ENCODE data around the gene SFI1. TPM values are rescaled to one million over a fixed set of nuclear protein-coding genes. Genes with fewer than 3 reads are reported as not detected.
A peak's percentile ranks its signal among the peaks of the same experiment; 100 is the strongest.

The SFI1 gene
- total and polyA plus RNA-seq, 4 donors: 16.7 to 59.6 (median 30.3) TPM

GRCh38 chr22:31626427-31627150, 130.3 kb downstream of the SFI1 start:
- Histone ChIP-seq H3K36me3 (ENCODE audit: control insufficient read depth, insufficient read depth, low read length) (peaks cover 60% of the 10 kb centered on the region), H3K27me3 (ENCODE audit: control insufficient read depth, insufficient read depth, low read length) (no peaks in the 10 kb centered on the region), H3K9me3 (ENCODE audit: control insufficient read depth, insufficient read depth, low read length) (no peaks in the 10 kb centered on the region), H3K4me3 (ENCODE audit: low read depth, low read length) (no peak overlapping the region), H3K4me1 (ENCODE audit: control insufficient read depth, insufficient read depth, low read length) (peaks cover 87% of the 10 kb centered on the region), H3K27ac (ENCODE audit: low read depth, low read length) (peak overlapping the region; percentile 67)
- 81% methylated on average over 15 of the region's 15 CpGs for WGBS (ENCODE audit: insufficient coverage)
- DNase-seq (ENCODE audit: low read depth in 4 of 6, low spot score in 6 of 6): peak in 1 of 6 donors; percentile 40

- no peaks in the 10 kb centered on the region for H3K27me3 ChIP-seq (ENCODE audit: control insufficient read depth, insufficient read depth, low read length)
- no peak for DNase-seq (ENCODE audit: low read depth in 4 of 6, low spot score in 6 of 6)
- H3K36me3 ChIP-seq (ENCODE audit: control insufficient read depth, insufficient read depth, low read length): peaks cover 53% of the 10 kb centered on the region
- WGBS (ENCODE audit: insufficient coverage): 63% methylated on average over 7 of the region's 8 CpGs
- H3K9me3 ChIP-seq (ENCODE audit: control insufficient read depth, insufficient read depth, low read length): no peaks in the 10 kb centered on the region
- peaks cover 87% of the 10 kb centered on the region for H3K4me1 ChIP-seq (ENCODE audit: control insufficient read depth, insufficient read depth, low read length)
- H3K4me3 ChIP-seq (ENCODE audit: low read depth, low read length): no peak overlapping the region
- H3K27ac ChIP-seq (ENCODE audit: low read depth, low read length): peak overlapping the region; percentile 67
Measured at GRCh38 chr22:31627223-31627731, 130.9 kb downstream of the SFI1 start.

GRCh38 chr22:31628362-31628761, 132.0 kb downstream of the SFI1 start:
- Histone ChIP-seq H3K27me3 (ENCODE audit: control insufficient read depth, insufficient read depth, low read length) (no peaks in the 10 kb centered on the region), H3K36me3 (ENCODE audit: control insufficient read depth, insufficient read depth, low read length) (peaks cover 43% of the 10 kb centered on the region), H3K9me3 (ENCODE audit: control insufficient read depth, insufficient read depth, low read length) (no peaks in the 10 kb centered on the region), H3K4me1 (ENCODE audit: control insufficient read depth, insufficient read depth, low read length) (peaks cover 76% of the 10 kb centered on the region), H3K27ac (ENCODE audit: low read depth, low read length) (no peak overlapping the region), H3K4me3 (ENCODE audit: low read depth, low read length) (no peak overlapping the region)
- WGBS (ENCODE audit: insufficient coverage): no CpG with 5 or more reads among the region's 1 CpG
- no peak for DNase-seq (ENCODE audit: low read depth in 4 of 6, low spot score in 6 of 6)

GRCh38 chr22:31628969-31629708, 132.8 kb downstream of the SFI1 start:
- 95% methylated on average over 15 of the region's 17 CpGs for WGBS (ENCODE audit: insufficient coverage)
- Histone ChIP-seq H3K27ac (ENCODE audit: low read depth, low read length) (no peak overlapping the region), H3K4me1 (ENCODE audit: control insufficient read depth, insufficient read depth, low read length) (peaks cover 68% of the 10 kb centered on the region), H3K9me3 (ENCODE audit: control insufficient read depth, insufficient read depth, low read length) (no peaks in the 10 kb centered on the region), H3K4me3 (ENCODE audit: low read depth, low read length) (peak overlapping the region; percentile 70), H3K27me3 (ENCODE audit: control insufficient read depth, insufficient read depth, low read length) (no peaks in the 10 kb centered on the region), H3K36me3 (ENCODE audit: control insufficient read depth, insufficient read depth, low read length) (peaks cover 35% of the 10 kb centered on the region)
- no peak for DNase-seq (ENCODE audit: low read depth in 4 of 6, low spot score in 6 of 6)

GRCh38 chr22:31629741-31630184, 133.4 kb downstream of the SFI1 start:
- H3K27me3 ChIP-seq (ENCODE audit: control insufficient read depth, insufficient read depth, low read length): no peaks in the 10 kb centered on the region
- WGBS (ENCODE audit: insufficient coverage): 48% methylated on average over 14 of the region's 14 CpGs
- peaks cover 62% of the 10 kb centered on the region for H3K4me1 ChIP-seq (ENCODE audit: control insufficient read depth, insufficient read depth, low read length)
- peaks cover 34% of the 10 kb centered on the region for H3K36me3 ChIP-seq (ENCODE audit: control insufficient read depth, insufficient read depth, low read length)
- H3K27ac ChIP-seq (ENCODE audit: low read depth, low read length): peak overlapping the region; percentile 83
- H3K9me3 ChIP-seq (ENCODE audit: control insufficient read depth, insufficient read depth, low read length): no peaks in the 10 kb centered on the region
- no peak for DNase-seq (ENCODE audit: low read depth in 4 of 6, low spot score in 6 of 6)
- H3K4me3 ChIP-seq (ENCODE audit: low read depth, low read length): peak overlapping the region; percentile 70

GRCh38 chr22:31630331-31631329, 134.3 kb downstream of the SFI1 start:
- H3K9me3 ChIP-seq (ENCODE audit: control insufficient read depth, insufficient read depth, low read length): no peaks in the 10 kb centered on the region
- peak in 4 of 6 donors; percentile 35 to 91 (median 76) for DNase-seq (ENCODE audit: low read depth in 4 of 6, low spot score in 6 of 6)
- H3K4me1 ChIP-seq (ENCODE audit: control insufficient read depth, insufficient read depth, low read length): peaks cover 54% of the 10 kb centered on the region
- peaks cover 30% of the 10 kb centered on the region for H3K36me3 ChIP-seq (ENCODE audit: control insufficient read depth, insufficient read depth, low read length)
- peak overlapping the region; percentile 70 for H3K4me3 ChIP-seq (ENCODE audit: low read depth, low read length)
- no peaks in the 10 kb centered on the region for H3K27me3 ChIP-seq (ENCODE audit: control insufficient read depth, insufficient read depth, low read length)
- H3K27ac ChIP-seq (ENCODE audit: low read depth, low read length): peak overlapping the region; percentile 83
- 0% methylated on average over 60 of the region's 65 CpGs for WGBS (ENCODE audit: insufficient coverage)

GRCh38 chr22:31631436-31631835, 135.1 kb downstream of the SFI1 start:
- peak overlapping the region; percentile 83 for H3K27ac ChIP-seq (ENCODE audit: low read depth, low read length)
- 70% methylated on average over 9 of the region's 9 CpGs for WGBS (ENCODE audit: insufficient coverage)

GRCh38 chr22:31635638-31636306, 139.4 kb downstream of the SFI1 start:
- DNase-seq (ENCODE audit: low read depth in 4 of 6, low spot score in 6 of 6): no peak
- no peak overlapping the region for H3K27ac ChIP-seq (ENCODE audit: low read depth, low read length)
- no peaks in the 10 kb centered on the region for H3K27me3 ChIP-seq (ENCODE audit: control insufficient read depth, insufficient read depth, low read length)
- no peaks in the 10 kb centered on the region for H3K9me3 ChIP-seq (ENCODE audit: control insufficient read depth, insufficient read depth, low read length)
- 95% methylated on average over 11 of the region's 13 CpGs for WGBS (ENCODE audit: insufficient coverage)
- peaks cover 8% of the 10 kb centered on the region for H3K36me3 ChIP-seq (ENCODE audit: control insufficient read depth, insufficient read depth, low read length)
- H3K4me3 ChIP-seq (ENCODE audit: low read depth, low read length): no peak overlapping the region
- H3K4me1 ChIP-seq (ENCODE audit: control insufficient read depth, insufficient read depth, low read length): peaks cover 8% of the 10 kb centered on the region

More at GRCh38 chr22:31631436-31631835, 135.1 kb downstream of the SFI1 start:
- H3K4me1 ChIP-seq (ENCODE audit: control insufficient read depth, insufficient read depth, low read length): peaks cover 46% of the 10 kb centered on the region
- peaks cover 25% of the 10 kb centered on the region for H3K36me3 ChIP-seq (ENCODE audit: control insufficient read depth, insufficient read depth, low read length)
- no peaks in the 10 kb centered on the region for H3K9me3 ChIP-seq (ENCODE audit: control insufficient read depth, insufficient read depth, low read length)
- no peaks in the 10 kb centered on the region for H3K27me3 ChIP-seq (ENCODE audit: control insufficient read depth, insufficient read depth, low read length)
- no peak for DNase-seq (ENCODE audit: low read depth in 4 of 6, low spot score in 6 of 6)
- H3K4me3 ChIP-seq (ENCODE audit: low read depth, low read length): no peak overlapping the region
